Panc1 (cell line): Measurements from ENCODE around the gene LRP1B. TPM values are rescaled to one million over a fixed set of nuclear protein-coding genes. Genes with fewer than 3 reads are reported as not detected.

Source experiments
- ATAC-seq: fragments of 200-7000 bp; cut with Tn5 transposase; 2 replicates; pipeline ENCODE4 v1.9.1; 2020; ENCODE audit warnings: mild to moderate bottlenecking, moderate library complexity
- BruUV-seq: library from RNA; stranded (reverse); fragments of 400-500 nt; replicated peaks from 2 replicates; lab custom pipeline; 2021; lab: Mats Ljungman, UMichigan
- CTCF ChIA-PET: fragments of 300-600 bp; sonication (Branson Sonifier 250); formaldehyde crosslinking; loops from one replicate; lab custom pipeline; 2022; ENCODE audit warnings: antibody characterized with exemption; lab: Charles Lee
- POLR2A ChIA-PET: fragments of 300-600 bp; sonication (Branson Sonifier 250); formaldehyde crosslinking; loops from one replicate; lab custom pipeline; 2022; ENCODE audit warnings: antibody characterized with exemption; lab: Charles Lee
- DNase-seq: peaks from one replicate; pipeline ENCODE4 v3.0.0-alpha.2; 2010; ENCODE audit warnings: low read depth, low spot score
- H3K27ac ChIP-seq: 2 replicates; pipeline ENCODE4 v1.5.1; 2011; ENCODE audit warnings: mild to moderate bottlenecking, low read length, inconsistent platforms
- H3K27me3 ChIP-seq: fragments of 200-500 bp; sonication (Bioruptor generic); 2 replicates; pipeline ENCODE4 v1.6.0; 2014; ENCODE audit warnings: low read length, inconsistent platforms; ENCODE audit not compliant: control insufficient read depth, insufficient read depth
- H3K36me3 ChIP-seq: fragments of 200-500 bp; sonication (Bioruptor generic); 2 replicates; pipeline ENCODE4 v1.5.1; 2014; ENCODE audit warnings: inconsistent platforms, mild to moderate bottlenecking, low read length, moderate library complexity; ENCODE audit not compliant: control insufficient read depth, insufficient read depth
- H3K4me1 ChIP-seq: 2 replicates; pipeline ENCODE4 v1.5.1; 2011; ENCODE audit warnings: inconsistent platforms, mild to moderate bottlenecking, low read length, moderate library complexity; ENCODE audit not compliant: control insufficient read depth, insufficient read depth
- H3K4me3 ChIP-seq, 2 experiments: 2 replicates each; pipeline ENCODE4 v1.5.1; 2011 to 2012; ENCODE audit warnings: low read depth in 2 of 2, low read length in 2 of 2, mild to moderate bottlenecking in 2 of 2, inconsistent platforms in 1 of 2, moderate library complexity in 1 of 2
- H3K9me3 ChIP-seq: fragments of 200-500 bp; sonication (Bioruptor generic); 2 replicates; pipeline ENCODE4 v1.5.1; 2014; ENCODE audit warnings: low read depth, mild to moderate bottlenecking, inconsistent platforms, low read length, moderate library complexity; ENCODE audit not compliant: control insufficient read depth, insufficient read depth
- POLR2AphosphoS5 ChIP-seq: IDR thresholded peaks from 2 replicates; pipeline ENCODE4 v1.6.1; 2012; ENCODE audit warnings: mild to moderate bottlenecking, low read depth, low read length, moderate library complexity
- SIN3A ChIP-seq: IDR thresholded peaks from 2 replicates; pipeline ENCODE4 v1.6.1; 2012; ENCODE audit warnings: low read depth, mild to moderate bottlenecking, low read length, moderate library complexity, borderline replicate concordance; ENCODE audit not compliant: insufficient read depth
- TCF7L2 ChIP-seq: IDR thresholded peaks from 2 replicates; pipeline ENCODE4 v1.6.1; 2011; ENCODE audit warnings: mild to moderate bottlenecking, low read depth, low read length, inconsistent platforms
- in situ Hi-C: cut with HindIII; loops from 2 replicates; pipeline ENCODE4 v1.10.0; 2016; ENCODE audit warnings: low sequenced_read_pairs, low pct_unique_long_range_greater_than_20kb
- intact Hi-C: fragments of 100-400 bp; cut with micrococcal nuclease; formaldehyde crosslinking; loops from one replicate; pipeline ENCODE4 v1.10.0; 2022; ENCODE audit not compliant: unreplicated experiment
- total RNA-seq: library from RNA; stranded (reverse); gene quantifications from one replicate; pipeline ENCODE4 v1.2.1, GENCODE V29; 2021; ENCODE audit not compliant: unreplicated experiment
- TF ChIP-seq, protein P1 (sequence below), 2 experiments: IDR thresholded peaks; 2 replicates each; pipeline ENCODE4 v1.6.1; 2011 to 2012; ENCODE audit warnings: low read depth in 2 of 2, control low read depth in 1 of 2, low read length in 1 of 2, mild to moderate bottlenecking in 1 of 2, moderate library complexity in 1 of 2; ENCODE audit not compliant: insufficient read depth in 1 of 2
- TF ChIP-seq, protein P2 (sequence below): fragments of 450-650 bp; IDR thresholded peaks from 2 replicates; pipeline ENCODE4 v1.5.1; 2017; ENCODE audit warnings: mild to moderate bottlenecking

LRP1B gene
- total RNA-seq, 1 experiment from 2014 or later, result 0.54 TPM

DNA sequence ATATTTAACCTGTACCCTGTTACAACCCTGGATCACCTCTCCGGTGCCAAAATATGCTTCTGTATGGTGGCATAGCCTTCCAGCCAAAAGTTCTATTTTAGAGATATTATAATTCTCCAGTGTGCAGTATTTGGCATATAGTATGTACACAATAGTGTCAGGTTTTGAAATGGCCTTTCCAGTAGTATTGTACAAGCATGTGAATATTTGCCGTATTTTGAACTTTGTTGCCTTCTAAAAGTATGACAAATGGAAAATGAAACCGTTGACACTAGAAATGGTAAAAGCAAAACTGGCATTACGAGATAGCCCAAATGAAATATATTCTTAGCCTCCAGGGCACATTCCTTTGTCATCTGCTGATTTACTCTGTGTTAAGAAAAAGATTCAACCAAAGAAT, 431.2 kb downstream of the LRP1B start:
- CTCF ChIA-PET, result no interaction called here
- BruUV-seq, result no TSS peak
- intact Hi-C loops, result no loop called here

DNA sequence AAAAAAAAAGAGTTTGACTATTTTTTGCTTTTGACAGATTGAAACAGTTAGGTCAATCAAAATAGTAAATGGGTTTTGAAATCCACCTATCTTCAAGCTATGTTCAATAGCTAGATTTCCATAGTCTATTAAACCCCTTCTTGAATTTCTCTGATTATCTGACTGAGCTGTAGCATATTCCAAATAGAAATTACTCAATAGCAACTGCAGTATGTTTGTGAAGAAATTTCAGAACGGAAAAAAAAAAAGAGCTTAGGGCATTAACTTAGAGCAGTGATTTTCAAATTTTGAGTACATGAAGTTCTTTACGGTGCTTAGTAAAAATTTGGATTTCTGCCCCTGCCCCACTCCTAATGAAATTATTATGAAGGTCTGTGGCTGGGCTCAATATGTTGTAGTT, 432.3 kb downstream of the LRP1B start:
- BruUV-seq, result no TSS peak
- Histone ChIP-seq H3K36me3 (no peaks in the 10 kb centered on the region), H3K4me3 (no peak overlapping the region), H3K27ac (no peak overlapping the region), H3K4me1 (no peaks in the 10 kb centered on the region), H3K9me3 (no peaks in the 10 kb centered on the region), H3K27me3 (no peaks in the 10 kb centered on the region)
- POLR2A ChIA-PET, result no interaction called here
- ATAC-seq (no peak), DNase-seq (no peak)
- in situ Hi-C loops (no loop called here), intact Hi-C loops (no loop called here)
- TF ChIP-seq, protein P1, sequence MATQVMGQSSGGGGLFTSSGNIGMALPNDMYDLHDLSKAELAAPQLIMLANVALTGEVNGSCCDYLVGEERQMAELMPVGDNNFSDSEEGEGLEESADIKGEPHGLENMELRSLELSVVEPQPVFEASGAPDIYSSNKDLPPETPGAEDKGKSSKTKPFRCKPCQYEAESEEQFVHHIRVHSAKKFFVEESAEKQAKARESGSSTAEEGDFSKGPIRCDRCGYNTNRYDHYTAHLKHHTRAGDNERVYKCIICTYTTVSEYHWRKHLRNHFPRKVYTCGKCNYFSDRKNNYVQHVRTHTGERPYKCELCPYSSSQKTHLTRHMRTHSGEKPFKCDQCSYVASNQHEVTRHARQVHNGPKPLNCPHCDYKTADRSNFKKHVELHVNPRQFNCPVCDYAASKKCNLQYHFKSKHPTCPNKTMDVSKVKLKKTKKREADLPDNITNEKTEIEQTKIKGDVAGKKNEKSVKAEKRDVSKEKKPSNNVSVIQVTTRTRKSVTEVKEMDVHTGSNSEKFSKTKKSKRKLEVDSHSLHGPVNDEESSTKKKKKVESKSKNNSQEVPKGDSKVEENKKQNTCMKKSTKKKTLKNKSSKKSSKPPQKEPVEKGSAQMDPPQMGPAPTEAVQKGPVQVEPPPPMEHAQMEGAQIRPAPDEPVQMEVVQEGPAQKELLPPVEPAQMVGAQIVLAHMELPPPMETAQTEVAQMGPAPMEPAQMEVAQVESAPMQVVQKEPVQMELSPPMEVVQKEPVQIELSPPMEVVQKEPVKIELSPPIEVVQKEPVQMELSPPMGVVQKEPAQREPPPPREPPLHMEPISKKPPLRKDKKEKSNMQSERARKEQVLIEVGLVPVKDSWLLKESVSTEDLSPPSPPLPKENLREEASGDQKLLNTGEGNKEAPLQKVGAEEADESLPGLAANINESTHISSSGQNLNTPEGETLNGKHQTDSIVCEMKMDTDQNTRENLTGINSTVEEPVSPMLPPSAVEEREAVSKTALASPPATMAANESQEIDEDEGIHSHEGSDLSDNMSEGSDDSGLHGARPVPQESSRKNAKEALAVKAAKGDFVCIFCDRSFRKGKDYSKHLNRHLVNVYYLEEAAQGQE (IDR thresholded peaks at IDR 0.05; ENCODE audit: insufficient read depth in 1 of 2, low read depth in 2 of 2, low read length in 1 of 2), result no peak
- TF ChIP-seq SIN3A (no peak), TCF7L2 (no peak), POLR2AphosphoS5 (no peak)
- TF ChIP-seq, protein P2, sequence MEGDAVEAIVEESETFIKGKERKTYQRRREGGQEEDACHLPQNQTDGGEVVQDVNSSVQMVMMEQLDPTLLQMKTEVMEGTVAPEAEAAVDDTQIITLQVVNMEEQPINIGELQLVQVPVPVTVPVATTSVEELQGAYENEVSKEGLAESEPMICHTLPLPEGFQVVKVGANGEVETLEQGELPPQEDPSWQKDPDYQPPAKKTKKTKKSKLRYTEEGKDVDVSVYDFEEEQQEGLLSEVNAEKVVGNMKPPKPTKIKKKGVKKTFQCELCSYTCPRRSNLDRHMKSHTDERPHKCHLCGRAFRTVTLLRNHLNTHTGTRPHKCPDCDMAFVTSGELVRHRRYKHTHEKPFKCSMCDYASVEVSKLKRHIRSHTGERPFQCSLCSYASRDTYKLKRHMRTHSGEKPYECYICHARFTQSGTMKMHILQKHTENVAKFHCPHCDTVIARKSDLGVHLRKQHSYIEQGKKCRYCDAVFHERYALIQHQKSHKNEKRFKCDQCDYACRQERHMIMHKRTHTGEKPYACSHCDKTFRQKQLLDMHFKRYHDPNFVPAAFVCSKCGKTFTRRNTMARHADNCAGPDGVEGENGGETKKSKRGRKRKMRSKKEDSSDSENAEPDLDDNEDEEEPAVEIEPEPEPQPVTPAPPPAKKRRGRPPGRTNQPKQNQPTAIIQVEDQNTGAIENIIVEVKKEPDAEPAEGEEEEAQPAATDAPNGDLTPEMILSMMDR, result no peak
- CTCF ChIA-PET, result no interaction called here

More for the DNA sequence above, 431.2 kb downstream of the LRP1B start:
- Histone ChIP-seq H3K27ac (no peak overlapping the region), H3K4me3 (no peak overlapping the region), H3K27me3 (no peaks in the 10 kb centered on the region), H3K4me1 (no peaks in the 10 kb centered on the region), H3K9me3 (no peaks in the 10 kb centered on the region), H3K36me3 (no peaks in the 10 kb centered on the region)
- POLR2A ChIA-PET, result no interaction called here
- in situ Hi-C loops, result no loop called here
- TF ChIP-seq TCF7L2 (no peak), POLR2AphosphoS5 (no peak), SIN3A (no peak)
- TF ChIP-seq, protein P1 (IDR thresholded peaks at IDR 0.05; ENCODE audit: insufficient read depth in 1 of 2, low read depth in 2 of 2, low read length in 1 of 2), result no peak
- TF ChIP-seq, protein P2, result no peak
- no peak for DNase-seq
- no peak for ATAC-seq
